Fibroblast of lung (primary cell): ENCODE data around the gene SAYSD1. TPM values are rescaled to one million over a fixed set of nuclear protein-coding genes. Genes with fewer than 3 reads are reported as not detected.
A peak's percentile ranks its signal among the peaks of the same experiment; 100 is the strongest.

Experiments
- DNase-seq, 2 donors: peaks; one replicate each; pipeline versions ENCODE4 v3.0.0 to v3.0.0-alpha.2; 2010; ENCODE audit warnings: low read depth in 2 of 2
- H2AFZ ChIP-seq: 2 replicates; pipeline ENCODE4 v1.5.1; 2012; ENCODE audit warnings: low read length, control low read depth, inconsistent platforms
- H3K27ac ChIP-seq: 2 replicates; pipeline ENCODE4 v1.5.1; 2011; ENCODE audit warnings: low read length, control low read depth; ENCODE audit not compliant: insufficient read depth
- H3K27me3 ChIP-seq: 2 replicates; pipeline ENCODE4 v1.5.1; 2011; ENCODE audit warnings: mild to moderate bottlenecking, low read length; ENCODE audit not compliant: control insufficient read depth, insufficient read depth
- H3K36me3 ChIP-seq: 2 replicates; pipeline ENCODE4 v1.5.1; 2011; ENCODE audit warnings: low read length; ENCODE audit not compliant: control insufficient read depth, insufficient read depth
- H3K4me1 ChIP-seq: 2 replicates; pipeline ENCODE4 v1.5.1; 2011; ENCODE audit warnings: low read length; ENCODE audit not compliant: control insufficient read depth, insufficient read depth; ENCODE audit errors: extremely low read depth
- H3K4me2 ChIP-seq: 2 replicates; pipeline ENCODE4 v1.5.1; 2011; ENCODE audit warnings: low read length, control low read depth; ENCODE audit not compliant: insufficient read depth; ENCODE audit errors: extremely low read depth
- H3K4me3 ChIP-seq, 4 experiments: fragments of 200-600 bp in 1 of 4; sonication (generic) in 1 of 4; replicated peaks in 1 of 4; 2 replicates each; pipeline ENCODE4 v1.5.1; 2011 to 2016; ENCODE audit warnings: low read length in 4 of 4, low read depth in 3 of 4, mild to moderate bottlenecking in 3 of 4, control low read depth in 2 of 4, inconsistent platforms in 1 of 4, mixed read lengths in 1 of 4; ENCODE audit not compliant: insufficient read depth in 1 of 4; ENCODE audit errors: control extremely low read depth in 1 of 4
- H3K79me2 ChIP-seq: 2 replicates; pipeline ENCODE4 v1.5.1; 2012; ENCODE audit warnings: mild to moderate bottlenecking, low read length, inconsistent platforms; ENCODE audit not compliant: control insufficient read depth, insufficient read depth
- H3K9ac ChIP-seq: 2 replicates; pipeline ENCODE4 v1.5.1; 2011; ENCODE audit warnings: mild to moderate bottlenecking, low read length, control low read depth; ENCODE audit not compliant: insufficient read depth
- H3K9me3 ChIP-seq: 2 replicates; pipeline ENCODE4 v1.5.1; 2012; ENCODE audit warnings: low read depth, low read length; ENCODE audit not compliant: control insufficient read depth, insufficient read depth
- H4K20me1 ChIP-seq: 2 replicates; pipeline ENCODE4 v1.5.1; 2011; ENCODE audit warnings: low read length; ENCODE audit not compliant: control insufficient read depth, insufficient read depth; ENCODE audit errors: extremely low read depth
- CTCF ChIP-seq, 2 donors: IDR thresholded peaks in 1 of 2; conservative IDR thresholded peaks in 1 of 2; 1 replicate in 1 of 2; 2 replicates in 1 of 2; pipeline ENCODE4 v1.5.1; 2011 to 2012; ENCODE audit warnings: low read length in 2 of 2, control low read depth in 1 of 2, inconsistent platforms in 1 of 2, low read depth in 1 of 2, mild to moderate bottlenecking in 1 of 2
- EZH2 ChIP-seq: IDR thresholded peaks from 2 replicates; pipeline ENCODE4 v1.5.1; 2012; ENCODE audit warnings: low read length, control low read depth, mild to moderate bottlenecking; ENCODE audit errors: missing control alignments
- polyA plus RNA-seq, 2 donors: library from polyadenylated mRNA; depleted of rRNA in 1 of 2; stranded (reverse) in 1 of 2; unstranded in 1 of 2; fragments of >200 nt; gene quantifications; 2 replicates each; pipeline ENCODE4 v1.2.1, GENCODE V29; 2011 to 2012; ENCODE audit warnings: missing spikeins in 1 of 2
- total RNA-seq: library from RNA; depleted of rRNA; stranded (reverse); fragments of >200 nt; gene quantifications from 2 replicates; pipeline ENCODE4 v1.2.1, GENCODE V29; 2014

Gene SAYSD1
- total and polyA plus RNA-seq, 2 donors (not counting 1 experiment from before 2014, with no cell fraction given), result 11.9 to 13.9 TPM

DNA sequence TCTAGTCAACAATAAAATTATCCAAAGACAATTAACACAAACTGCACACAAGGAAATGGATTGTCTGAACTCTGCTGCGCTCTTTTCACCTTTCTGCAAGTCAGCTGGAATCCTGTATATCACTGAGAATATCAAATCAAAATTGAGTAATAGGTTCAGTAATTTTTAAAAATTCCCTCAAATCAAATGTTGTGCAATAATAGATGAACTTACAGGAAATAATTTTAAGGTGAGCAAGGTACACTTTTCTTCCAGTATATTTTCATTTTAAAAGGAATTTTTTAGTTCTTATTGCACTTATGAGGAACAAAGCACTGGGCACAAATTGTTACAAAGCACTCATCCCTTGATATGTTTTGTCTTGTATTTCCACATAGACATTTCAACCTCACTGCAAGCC lies 1.2 kb downstream of the SAYSD1 start:
- H3K36me3 ChIP-seq, result no peaks in the 10 kb centered on the region
- H3K4me3 ChIP-seq, result peak overlapping the region in 2 of 4 experiments; percentile 80 to 83
- peak overlapping the region; percentile 88 for H3K4me2 ChIP-seq
- no peaks in the 10 kb centered on the region for H3K9me3 ChIP-seq
- H4K20me1 ChIP-seq, result no peaks in the 10 kb centered on the region
- H3K9ac ChIP-seq, result no peak overlapping the region
- H2AFZ ChIP-seq, result no peak overlapping the region
- no peak for DNase-seq
- H3K27ac ChIP-seq, result no peak overlapping the region
- peaks cover 3% of the 10 kb centered on the region for H3K4me1 ChIP-seq
- H3K27me3 ChIP-seq, result no peaks in the 10 kb centered on the region
- no peak for TF ChIP-seq CTCF (conservative IDR thresholded peaks at IDR 0.05 in 1 of 2, IDR thresholded peaks at IDR 0.05 in 1 of 2; ENCODE audit: low read depth in 1 of 2, low read length in 2 of 2)
- no peak for TF ChIP-seq EZH2
- H3K79me2 ChIP-seq, result no peaks in the 10 kb centered on the region

- DNase-seq, result no peak
- Histone ChIP-seq H3K4me3 (no peak overlapping the region), H4K20me1 (no peaks in the 10 kb centered on the region), H3K4me2 (no peak overlapping the region), H3K36me3 (no peaks in the 10 kb centered on the region), H3K4me1 (peaks cover 3% of the 10 kb centered on the region), H2AFZ (no peak overlapping the region), H3K79me2 (no peaks in the 10 kb centered on the region), H3K27ac (no peak overlapping the region), H3K9ac (no peak overlapping the region), H3K27me3 (no peaks in the 10 kb centered on the region), H3K9me3 (no peaks in the 10 kb centered on the region)
- TF ChIP-seq EZH2 (no peak), CTCF (conservative IDR thresholded peaks at IDR 0.05 in 1 of 2, IDR thresholded peaks at IDR 0.05 in 1 of 2; ENCODE audit: low read depth in 1 of 2, low read length in 2 of 2) (no peak)
These were observed 3.7 kb downstream of the SAYSD1 start for GRCh38 chr6:39111280-39111679.

- no peak overlapping the region for H3K4me3 ChIP-seq
- H3K27ac ChIP-seq, result no peak overlapping the region
- H3K27me3 ChIP-seq, result no peaks in the 10 kb centered on the region
- no peak overlapping the region for H2AFZ ChIP-seq
- no peak for DNase-seq
- H3K9ac ChIP-seq, result no peak overlapping the region
- H3K4me1 ChIP-seq, result no peaks in the 10 kb centered on the region
- no peaks in the 10 kb centered on the region for H3K9me3 ChIP-seq
- no peak overlapping the region for H3K4me2 ChIP-seq
- no peaks in the 10 kb centered on the region for H4K20me1 ChIP-seq
- H3K36me3 ChIP-seq, result no peaks in the 10 kb centered on the region
- H3K79me2 ChIP-seq, result no peaks in the 10 kb centered on the region
- TF ChIP-seq CTCF (conservative IDR thresholded peaks at IDR 0.05 in 1 of 2, IDR thresholded peaks at IDR 0.05 in 1 of 2; ENCODE audit: low read depth in 1 of 2, low read length in 2 of 2) (no peak), EZH2 (no peak)
These were observed 6.7 kb downstream of the SAYSD1 start for GRCh38 chr6:39108041-39108839.
